DND-41 (cell line): ENCODE measurements around the gene ZNF302.

Source experiments
- EZH2 ChIP-seq: IDR thresholded peaks from 3 replicates; pipeline ENCODE4 v1.6.1; 2012; ENCODE audit warnings: borderline replicate concordance, low read depth, mild to moderate bottlenecking, moderate library complexity, low read length, inconsistent platforms; ENCODE audit not compliant: severe bottlenecking
- TF ChIP-seq, protein P1 (sequence below): IDR thresholded peaks from 2 replicates; pipeline ENCODE4 v1.5.1; 2012; ENCODE audit warnings: borderline replicate concordance, low read length, moderate library complexity, mild to moderate bottlenecking; ENCODE audit not compliant: poor library complexity, severe bottlenecking; ENCODE audit errors: extremely low read depth

DNA sequence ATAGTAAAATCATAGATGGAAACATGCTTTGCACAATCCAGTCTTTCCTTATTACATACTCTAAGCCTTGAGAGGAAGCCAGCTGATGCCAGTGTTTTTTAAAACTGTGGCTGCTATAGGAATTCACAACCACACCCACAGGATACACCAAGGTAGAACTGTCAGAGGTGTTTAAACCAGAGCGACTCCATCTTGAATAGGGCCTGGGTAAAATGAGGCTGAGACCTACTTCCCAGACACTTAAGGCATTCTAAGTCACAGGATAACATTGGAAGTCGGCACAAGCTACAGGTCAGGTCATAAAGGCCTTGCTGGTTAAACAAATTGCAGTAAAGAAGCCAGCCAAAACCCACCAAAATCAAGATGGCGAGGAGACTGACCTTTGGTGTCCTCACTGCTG is 2.2 kb upstream of the ZNF302 start:
- TF ChIP-seq, protein P1, sequence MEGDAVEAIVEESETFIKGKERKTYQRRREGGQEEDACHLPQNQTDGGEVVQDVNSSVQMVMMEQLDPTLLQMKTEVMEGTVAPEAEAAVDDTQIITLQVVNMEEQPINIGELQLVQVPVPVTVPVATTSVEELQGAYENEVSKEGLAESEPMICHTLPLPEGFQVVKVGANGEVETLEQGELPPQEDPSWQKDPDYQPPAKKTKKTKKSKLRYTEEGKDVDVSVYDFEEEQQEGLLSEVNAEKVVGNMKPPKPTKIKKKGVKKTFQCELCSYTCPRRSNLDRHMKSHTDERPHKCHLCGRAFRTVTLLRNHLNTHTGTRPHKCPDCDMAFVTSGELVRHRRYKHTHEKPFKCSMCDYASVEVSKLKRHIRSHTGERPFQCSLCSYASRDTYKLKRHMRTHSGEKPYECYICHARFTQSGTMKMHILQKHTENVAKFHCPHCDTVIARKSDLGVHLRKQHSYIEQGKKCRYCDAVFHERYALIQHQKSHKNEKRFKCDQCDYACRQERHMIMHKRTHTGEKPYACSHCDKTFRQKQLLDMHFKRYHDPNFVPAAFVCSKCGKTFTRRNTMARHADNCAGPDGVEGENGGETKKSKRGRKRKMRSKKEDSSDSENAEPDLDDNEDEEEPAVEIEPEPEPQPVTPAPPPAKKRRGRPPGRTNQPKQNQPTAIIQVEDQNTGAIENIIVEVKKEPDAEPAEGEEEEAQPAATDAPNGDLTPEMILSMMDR: no peak
- no peak for TF ChIP-seq EZH2
